GM19455 (cell line): ENCODE measurements around the gene RNH1.

ENCODE experiments used
- ATAC-seq: cut with Tn5 transposase; IDR thresholded peaks from one replicate; pipeline ENCODE4 v1.9.1; 2021; ENCODE audit not compliant: unreplicated experiment

The RNH1 gene

GRCh38 chr11:459511-460220 lies 47.4 kb downstream of the RNH1 start:
- no peak for ATAC-seq

GRCh38 chr11:457111-457760 lies 49.8 kb downstream of the RNH1 start:
- ATAC-seq: no peak

DNA sequence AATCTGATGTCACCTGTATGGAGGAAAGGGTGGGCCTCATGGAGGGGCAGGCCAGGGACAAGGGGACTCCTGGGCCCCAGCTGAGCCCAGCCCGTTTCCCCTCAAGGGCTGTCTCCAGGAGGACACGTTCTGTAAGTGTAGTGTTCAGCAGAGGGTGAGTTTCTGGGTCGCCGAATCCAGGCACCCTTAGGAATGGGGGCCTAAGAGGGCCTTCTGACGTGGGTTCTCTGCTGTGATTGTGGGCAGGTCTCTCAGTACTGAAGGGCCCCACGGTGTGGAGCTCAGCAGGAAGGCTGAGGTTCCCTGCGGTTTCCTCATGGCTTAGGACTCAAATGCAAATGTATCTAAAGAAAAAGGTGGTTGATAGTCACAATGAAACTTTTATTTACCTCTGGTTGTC lies 50.5 kb downstream of the RNH1 start:
- peak; percentile 62 for ATAC-seq

DNA sequence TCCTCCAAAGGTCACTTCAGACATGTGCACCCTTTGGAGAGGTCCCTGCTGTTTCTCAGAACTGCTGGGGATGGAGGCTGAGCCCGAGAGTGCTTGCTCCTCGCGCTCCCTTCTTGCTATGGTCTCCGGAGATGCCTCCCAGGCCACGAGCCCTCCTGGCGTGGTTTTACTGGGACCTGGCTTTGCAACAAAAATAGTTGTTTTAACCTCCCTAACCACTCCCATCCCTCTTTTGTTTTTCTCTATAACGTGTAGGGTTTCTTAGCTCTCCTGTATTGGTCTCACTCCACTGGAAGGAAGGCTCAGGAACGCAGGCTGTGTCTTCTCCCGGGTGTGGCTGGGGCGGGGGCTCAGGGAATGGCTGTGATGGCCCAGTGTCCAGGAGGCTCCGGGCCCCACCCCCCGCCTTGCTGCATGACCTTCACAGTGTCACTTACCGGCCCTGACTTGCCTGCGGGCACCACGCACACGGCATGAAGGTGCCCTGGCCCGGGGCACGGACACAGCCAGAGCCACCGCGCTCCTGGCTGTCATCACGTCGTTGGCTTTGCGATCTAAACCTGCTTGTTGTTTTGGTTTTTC lies 51.4 kb downstream of the RNH1 start:
- ATAC-seq: no peak

- ATAC-seq: no peak
These were observed 52.1 kb downstream of the RNH1 start for GRCh38 chr11:454801-455565.

- no peak for ATAC-seq
These were observed 53.0 kb downstream of the RNH1 start for GRCh38 chr11:454043-454442.

- ATAC-seq: no peak
These were observed 53.5 kb downstream of the RNH1 start for GRCh38 chr11:453564-453963.

- no peak for ATAC-seq
These were observed 54.0 kb downstream of the RNH1 start for GRCh38 chr11:452916-453527.

- no peak for ATAC-seq
These were observed 54.8 kb downstream of the RNH1 start for GRCh38 chr11:452203-452744.

DNA sequence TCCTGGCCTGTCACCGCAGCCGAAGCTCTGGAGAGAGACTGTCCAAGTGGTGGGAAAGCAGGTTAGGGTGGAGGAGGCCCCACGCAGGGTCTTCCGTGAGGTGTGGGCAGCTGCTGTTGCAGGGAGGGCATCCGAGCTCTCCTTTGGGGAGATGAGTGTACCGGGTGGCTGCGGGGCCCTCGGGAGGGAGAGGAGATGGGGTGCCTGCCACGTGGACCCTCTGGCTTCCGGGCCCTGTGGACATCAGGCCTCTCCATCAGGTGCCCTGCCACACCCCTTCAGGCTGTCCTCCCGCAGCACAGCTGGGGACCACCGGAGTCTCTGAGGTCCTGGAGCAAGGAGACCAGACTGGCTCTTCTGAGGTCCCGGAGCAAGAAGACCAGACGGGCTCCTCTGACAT lies 55.3 kb downstream of the RNH1 start:
- no peak for ATAC-seq

DNA sequence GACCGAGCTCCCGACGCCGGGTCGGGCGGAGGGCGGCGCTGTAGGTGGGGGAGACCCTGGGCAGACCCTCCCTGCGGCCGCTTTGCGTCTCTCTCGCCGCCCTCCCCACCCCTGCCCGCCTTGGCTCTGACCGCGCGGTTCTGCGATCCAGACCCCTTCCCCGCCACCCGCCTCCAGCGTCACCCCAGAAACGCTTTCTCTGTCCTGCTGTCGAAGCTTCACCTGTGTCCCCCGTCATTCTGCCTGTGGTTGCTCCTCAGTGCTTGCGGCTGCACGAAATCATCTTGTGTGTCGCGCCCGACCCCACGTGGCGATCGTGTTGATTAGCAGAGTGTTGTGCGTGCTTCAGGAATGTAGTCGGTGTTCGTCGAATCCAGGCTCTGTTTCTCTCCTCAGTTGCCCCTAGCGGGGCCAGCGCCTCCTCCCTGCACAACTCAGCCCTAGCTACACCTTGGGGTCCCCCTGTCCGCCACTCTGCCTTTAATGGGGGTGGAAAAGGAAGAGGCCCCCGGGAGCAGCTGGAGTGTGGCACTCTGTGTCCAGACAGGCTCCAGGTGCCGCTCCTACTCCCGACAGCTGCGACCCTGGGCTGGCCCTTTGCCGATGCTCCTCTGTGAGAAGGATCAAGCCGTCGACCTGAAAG lies 56.1 kb downstream of the RNH1 start:
- ATAC-seq: no peak

- ATAC-seq: peak; percentile 68
These were observed 56.9 kb downstream of the RNH1 start, which contains the start of gene PTDSS2 for GRCh38 chr11:449889-450808. Gene PTDSS2, plus strand, starts transcription at chr11:450279. Its CDS starts 177 bp downstream, at chr11:450456.

GRCh38 chr11:447923-448731 lies 58.9 kb downstream of the RNH1 start:
- peak; percentile 46 for ATAC-seq

GRCh38 chr11:446891-447290 lies 60.2 kb downstream of the RNH1 start:
- no peak for ATAC-seq

GRCh38 chr11:445765-446588 lies 61.1 kb downstream of the RNH1 start:
- no peak for ATAC-seq
